MM.1S (cell line): ENCODE data around the gene ZBED5.

ENCODE experiments used
- EZH2 ChIP-seq: fragments of 300-600 bp; sonication (generic); optimal IDR thresholded peaks from 2 replicates; pipeline ENCODE3; 2017; ENCODE audit warnings: low read depth, mild to moderate bottlenecking, antibody characterized with exemption, low read length, mixed read lengths
- EZH2phosphoT487 ChIP-seq: fragments of 300-600 bp; sonication (generic); IDR thresholded peaks from 2 replicates; pipeline ENCODE4 v1.6.1; 2018; ENCODE audit warnings: antibody characterized with exemption, low read length
- TF ChIP-seq, protein P1 (sequence below): fragments of 300-600 bp; sonication (generic); IDR thresholded peaks from 2 replicates; pipeline ENCODE4 v1.5.1; 2016; ENCODE audit warnings: antibody characterized with exemption, low read length, mixed read lengths

DNA sequence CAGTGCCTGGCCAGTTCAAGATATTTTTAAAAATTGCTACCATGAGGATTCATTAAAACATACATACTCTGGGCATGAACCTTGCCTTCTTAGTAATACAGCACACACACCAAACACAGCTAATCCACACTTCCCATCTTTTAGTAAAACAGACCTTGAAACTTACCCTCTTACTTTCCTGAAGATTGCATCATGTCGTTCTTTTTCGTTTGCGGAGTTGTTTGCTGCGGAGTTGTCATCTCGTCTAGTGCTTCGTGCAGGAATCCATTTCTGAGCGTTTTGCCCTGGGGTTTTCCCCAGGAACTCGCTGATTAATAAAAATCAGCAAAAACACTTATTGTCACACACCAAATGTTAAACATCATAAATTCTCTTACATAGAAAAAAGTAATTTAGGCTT, 52.1 kb downstream of the ZBED5 start:
- TF ChIP-seq, protein P1, sequence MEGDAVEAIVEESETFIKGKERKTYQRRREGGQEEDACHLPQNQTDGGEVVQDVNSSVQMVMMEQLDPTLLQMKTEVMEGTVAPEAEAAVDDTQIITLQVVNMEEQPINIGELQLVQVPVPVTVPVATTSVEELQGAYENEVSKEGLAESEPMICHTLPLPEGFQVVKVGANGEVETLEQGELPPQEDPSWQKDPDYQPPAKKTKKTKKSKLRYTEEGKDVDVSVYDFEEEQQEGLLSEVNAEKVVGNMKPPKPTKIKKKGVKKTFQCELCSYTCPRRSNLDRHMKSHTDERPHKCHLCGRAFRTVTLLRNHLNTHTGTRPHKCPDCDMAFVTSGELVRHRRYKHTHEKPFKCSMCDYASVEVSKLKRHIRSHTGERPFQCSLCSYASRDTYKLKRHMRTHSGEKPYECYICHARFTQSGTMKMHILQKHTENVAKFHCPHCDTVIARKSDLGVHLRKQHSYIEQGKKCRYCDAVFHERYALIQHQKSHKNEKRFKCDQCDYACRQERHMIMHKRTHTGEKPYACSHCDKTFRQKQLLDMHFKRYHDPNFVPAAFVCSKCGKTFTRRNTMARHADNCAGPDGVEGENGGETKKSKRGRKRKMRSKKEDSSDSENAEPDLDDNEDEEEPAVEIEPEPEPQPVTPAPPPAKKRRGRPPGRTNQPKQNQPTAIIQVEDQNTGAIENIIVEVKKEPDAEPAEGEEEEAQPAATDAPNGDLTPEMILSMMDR, result no peak
- TF ChIP-seq EZH2phosphoT487 (no peak), EZH2 (no peak)
